Activated CD4-positive, alpha-beta memory T cell treated with anti-CD3 and anti-CD28 coated beads for 36 hours (primary cell): ENCODE data around the gene MED31. TPM values are rescaled to one million over a fixed set of nuclear protein-coding genes. Genes with fewer than 3 reads are reported as not detected.
A peak's percentile ranks its signal among the peaks of the same experiment; 100 is the strongest.
"Not testable (repeated sequence)": the region's sequence is repeated elsewhere in the genome, so short reads cannot be mapped to it uniquely, and the experiment has no call there.

ENCODE experiments used
- CTCF ChIA-PET: fragments of 350-600 bp; sonication (Branson Sonifier 250); formaldehyde crosslinking; loops from one replicate; lab custom pipeline; 2021; ENCODE audit warnings: antibody characterized with exemption, inconsistent platforms; lab: Charles Lee
- POLR2A ChIA-PET: fragments of 350-600 bp; sonication (Branson Sonifier 250); formaldehyde crosslinking; loops from one replicate; lab custom pipeline; 2021; ENCODE audit warnings: antibody characterized with exemption; lab: Charles Lee
- DNase-seq: peaks from one replicate; pipeline ENCODE4 v3.0.0-alpha.2; 2020
- H3K27ac Mint-ChIP-seq: one replicate; pipeline ENCODE4 v1.8.0; 2021; ENCODE audit warnings: mixed read lengths
- H3K27me3 Mint-ChIP-seq: one replicate; pipeline ENCODE4 v1.8.0; 2021; ENCODE audit warnings: mixed read lengths
- H3K36me3 Mint-ChIP-seq: one replicate; pipeline ENCODE4 v1.8.0; 2021; ENCODE audit warnings: mixed read lengths
- H3K4me1 Mint-ChIP-seq: one replicate; pipeline ENCODE4 v1.8.0; 2021; ENCODE audit warnings: low read depth, mixed read lengths
- H3K4me3 Mint-ChIP-seq: one replicate; pipeline ENCODE4 v1.8.0; 2021; ENCODE audit warnings: mild to moderate bottlenecking, mixed read lengths
- H3K9me3 Mint-ChIP-seq: one replicate; pipeline ENCODE4 v1.8.0; 2021; ENCODE audit warnings: mixed read lengths
- intact Hi-C: fragments of 100-400 bp; cut with micrococcal nuclease; formaldehyde crosslinking; loops from one replicate; pipeline ENCODE4 v1.15.1; 2023
- total RNA-seq, 2 experiments: library from RNA; stranded (reverse); gene quantifications; one replicate each; pipeline ENCODE4 v1.2.3, GENCODE V29; 2021

Gene MED31
- 10 to 100 TPM; 22.6 to 25.9 TPM for total RNA-seq

GRCh38 chr17:6651354-6651918 is at the start of gene MED31, which contains the start of gene C17orf100:
TSS of gene MED31 (minus strand) at chr17:6651605. CDS start at chr17:6651528, 77 bp downstream.
TSS of gene C17orf100 (plus strand) at chr17:6651762. CDS start at chr17:6651914, 152 bp downstream.
- DNase-seq, result peak; percentile 97
- Mint-ChIP-seq H3K4me3 (peak within 1 kb of the TSS; percentile 99), H3K36me3 (peaks cover 23% of the 10 kb centered on the region), H3K27ac (peak within 1 kb of the TSS; percentile 97), H3K4me1 (peaks cover 60% of the 10 kb centered on the region), H3K27me3 (no peaks in the 10 kb centered on the region), H3K9me3 (no peaks in the 10 kb centered on the region)
- CTCF ChIA-PET, result interaction anchor here (0.6 to 1.8 kb wide), 3 partner anchors 10 to 353 kb away, joined by 3 to 10 read pairs (median 6); partner anchors contain the start of gene TXNDC17
- intact Hi-C loops, result loop anchor here (1.0 to 2.0 kb wide), 2 partner anchors 9 to 363 kb away; a partner anchor contains a TSS
- POLR2A ChIA-PET, result interaction anchor here (1.3 kb wide), 3 partner anchors 9 to 384 kb away, joined by 3 to 28 read pairs (median 7); partner anchors contain the start of genes KIAA0753, SLC16A13 and TXNDC17

DNA sequence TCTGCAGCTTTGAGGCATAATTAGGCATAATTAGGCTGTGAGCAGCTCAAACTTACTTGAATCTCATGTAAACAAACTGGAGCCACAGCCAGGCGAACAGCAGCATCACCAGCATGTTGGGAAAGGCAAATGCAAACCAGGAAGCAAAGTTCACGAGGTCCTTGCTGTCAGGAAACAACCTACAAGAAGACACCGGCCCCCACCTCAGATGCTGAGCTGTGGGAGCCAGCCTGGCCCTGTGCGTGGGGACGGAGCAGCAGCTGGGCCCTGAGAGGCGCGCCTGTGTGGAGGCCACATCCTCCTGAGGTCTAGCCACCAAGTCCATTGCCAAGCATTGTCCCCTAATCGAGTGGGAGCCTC is 49.5 kb upstream of the MED31 start:
- no peaks in the 10 kb centered on the region for H3K9me3 Mint-ChIP-seq
- no peak overlapping the region for H3K4me3 Mint-ChIP-seq
- intact Hi-C loops, result no loop called here
- POLR2A ChIA-PET, result no interaction called here
- peaks cover 4% of the 10 kb centered on the region for H3K27me3 Mint-ChIP-seq
- no peak for DNase-seq
- no peaks in the 10 kb centered on the region for H3K36me3 Mint-ChIP-seq
- CTCF ChIA-PET, result interaction anchor here (0.7 to 2.0 kb wide), 5 partner anchors 35 to 228 kb away, joined by 3 to 9 read pairs (median 3); no protein-coding TSS in a partner anchor
- no peak overlapping the region for H3K27ac Mint-ChIP-seq
- H3K4me1 Mint-ChIP-seq, result no peaks in the 10 kb centered on the region

DNA sequence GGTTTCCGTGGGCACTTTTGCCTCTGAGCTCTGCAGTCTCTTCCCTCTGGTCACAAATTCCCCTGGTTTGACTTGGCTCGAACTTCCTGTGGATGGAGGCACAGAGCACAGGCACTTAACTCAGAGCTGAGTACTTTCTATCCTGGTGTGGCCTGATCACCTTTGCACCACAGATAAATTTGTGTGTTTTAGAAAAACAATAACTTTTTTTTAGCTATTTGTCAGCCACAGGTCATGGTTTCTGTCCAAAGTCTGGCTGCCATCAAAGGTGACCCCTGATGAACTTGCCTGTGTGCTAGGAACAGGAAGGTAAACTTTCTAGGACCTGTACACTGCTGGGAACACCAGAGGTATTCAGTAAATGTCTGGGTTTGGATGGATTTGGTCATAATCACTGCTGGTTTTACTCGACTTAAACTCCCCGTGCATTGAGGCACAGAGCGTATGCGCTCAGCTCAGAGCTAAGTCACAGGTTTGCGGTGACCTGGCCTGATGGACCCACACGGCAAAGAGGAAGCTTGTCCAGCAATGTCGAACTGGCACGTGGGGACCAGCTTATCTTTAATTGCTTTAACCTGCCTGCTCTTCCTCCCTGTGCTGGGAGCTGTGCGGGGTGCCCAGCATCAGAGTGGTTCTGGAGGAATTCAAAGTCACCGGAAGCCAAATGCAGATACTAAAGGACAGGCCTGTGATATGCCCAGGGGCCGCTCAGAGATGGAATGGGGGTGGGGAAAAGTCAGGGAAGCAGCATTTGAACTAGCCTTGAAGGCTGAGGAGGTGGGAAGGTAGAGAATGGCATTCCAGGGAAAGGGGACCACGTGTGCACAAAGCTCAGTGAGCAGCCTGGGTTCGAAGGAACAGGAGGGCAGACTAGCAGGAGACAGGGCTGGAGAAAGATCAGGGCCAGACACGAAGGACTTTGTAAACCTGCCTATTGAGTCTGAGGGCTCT is 48.9 kb upstream of the MED31 start:
- DNase-seq, result no peak
- no peaks in the 10 kb centered on the region for H3K4me1 Mint-ChIP-seq
- H3K27me3 Mint-ChIP-seq, result peaks cover 4% of the 10 kb centered on the region
- no peaks in the 10 kb centered on the region for H3K36me3 Mint-ChIP-seq
- no peak overlapping the region for H3K4me3 Mint-ChIP-seq
- no peak overlapping the region for H3K27ac Mint-ChIP-seq
- POLR2A ChIA-PET, result no interaction called here
- intact Hi-C loops, result no loop called here
- CTCF ChIA-PET, result interaction anchor here (0.6 to 2.0 kb wide), 6 partner anchors 19 to 304 kb away, joined by 3 to 9 read pairs (median 4); no protein-coding TSS in a partner anchor
- no peaks in the 10 kb centered on the region for H3K9me3 Mint-ChIP-seq

DNA sequence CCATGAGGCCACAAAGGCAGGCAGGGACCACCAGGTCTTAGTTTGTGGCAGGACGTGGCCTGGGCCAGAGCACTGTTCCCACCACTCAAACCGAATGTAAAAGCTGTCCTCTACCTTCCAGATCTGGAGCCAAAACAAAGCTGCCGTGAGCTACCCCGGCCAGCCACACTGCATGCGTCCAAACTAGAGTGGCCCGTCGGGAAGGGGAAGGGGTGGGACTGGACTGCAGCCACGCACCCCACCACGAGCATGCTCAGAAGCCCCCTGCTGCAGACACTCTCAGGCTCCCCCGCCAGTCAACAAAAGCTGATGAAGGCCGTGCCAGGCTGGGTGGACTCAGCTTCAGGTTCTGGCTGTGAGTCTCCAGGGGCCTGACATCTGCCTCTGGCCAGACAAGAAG is 46.6 kb upstream of the MED31 start:
- Mint-ChIP-seq H3K4me1 (no peaks in the 10 kb centered on the region), H3K9me3 (no peaks in the 10 kb centered on the region), H3K27me3 (peaks cover 13% of the 10 kb centered on the region), H3K4me3 (no peak overlapping the region), H3K36me3 (no peaks in the 10 kb centered on the region), H3K27ac (no peak overlapping the region)
- intact Hi-C loops, result no loop called here
- ChIA-PET POLR2A (no interaction called here), CTCF (no interaction called here)
- DNase-seq, result no peak

DNA sequence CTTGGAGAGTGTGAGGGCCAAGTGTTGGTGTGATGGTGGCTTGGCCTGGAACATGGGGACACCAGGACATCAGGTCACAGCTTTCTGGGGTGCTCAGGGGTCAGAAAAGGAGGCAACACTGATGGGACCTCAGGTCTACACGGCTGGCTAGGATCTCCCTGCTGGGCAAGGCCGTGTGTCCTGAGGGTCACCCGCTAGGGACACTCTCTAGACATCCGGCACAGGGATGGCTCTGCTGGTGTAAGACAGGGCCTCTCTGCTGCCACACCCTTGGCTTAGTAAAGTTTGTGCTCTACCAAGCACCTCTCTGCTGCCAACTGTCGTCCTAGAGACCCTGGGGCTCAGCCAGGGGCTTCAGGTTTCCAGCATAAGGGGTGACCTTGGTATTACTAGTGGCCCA is 45.5 kb upstream of the MED31 start:
- CTCF ChIA-PET, result no interaction called here
- DNase-seq, result no peak
- H3K4me3 Mint-ChIP-seq, result no peak overlapping the region

GRCh38 chr17:6695565-6695964 is 44.2 kb upstream of the MED31 start:
- CTCF ChIA-PET, result no interaction called here
- Mint-ChIP-seq H3K36me3 (no peaks in the 10 kb centered on the region), H3K27me3 (peaks cover 28% of the 10 kb centered on the region), H3K9me3 (no peaks in the 10 kb centered on the region), H3K4me1 (no peaks in the 10 kb centered on the region), H3K4me3 (no peak overlapping the region), H3K27ac (no peak overlapping the region)
- DNase-seq, result no peak
- intact Hi-C loops, result no loop called here
- POLR2A ChIA-PET, result no interaction called here

More for the DNA sequence above, 45.5 kb upstream of the MED31 start:
- POLR2A ChIA-PET, result no interaction called here
- Mint-ChIP-seq H3K27me3 (peaks cover 20% of the 10 kb centered on the region), H3K27ac (no peak overlapping the region), H3K9me3 (no peaks in the 10 kb centered on the region), H3K4me1 (no peaks in the 10 kb centered on the region), H3K36me3 (no peaks in the 10 kb centered on the region)
- intact Hi-C loops, result no loop called here

GRCh38 chr17:6695051-6695450 is 43.6 kb upstream of the MED31 start:
- Mint-ChIP-seq H3K36me3 (no peaks in the 10 kb centered on the region), H3K4me3 (no peak overlapping the region), H3K27me3 (peaks cover 28% of the 10 kb centered on the region), H3K4me1 (no peaks in the 10 kb centered on the region), H3K9me3 (no peaks in the 10 kb centered on the region), H3K27ac (no peak overlapping the region)
- ChIA-PET POLR2A (no interaction called here), CTCF (no interaction called here)
- DNase-seq, result no peak
- intact Hi-C loops, result no loop called here

GRCh38 chr17:6691958-6692357 is 40.6 kb upstream of the MED31 start:
- H3K9me3 Mint-ChIP-seq, H3K36me3 Mint-ChIP-seq, intact Hi-C loops, H3K4me1 Mint-ChIP-seq, H3K4me3 Mint-ChIP-seq, H3K27ac Mint-ChIP-seq, DNase-seq: not testable (repeated sequence)
- ChIA-PET POLR2A (interaction anchor here (0.6 kb wide), 1 partner anchor 180 kb away, joined by 3 read pairs; no protein-coding TSS in a partner anchor), CTCF (interaction anchor here (0.6 kb wide), 1 partner anchor 239 kb away, joined by 4 read pairs; no protein-coding TSS in a partner anchor)
- H3K27me3 Mint-ChIP-seq, result peaks cover 36% of the 10 kb centered on the region

GRCh38 chr17:6691546-6691945 is 40.1 kb upstream of the MED31 start:
- Mint-ChIP-seq H3K4me3 (no peak overlapping the region), H3K27me3 (peaks cover 37% of the 10 kb centered on the region), H3K27ac (no peak overlapping the region), H3K4me1 (no peaks in the 10 kb centered on the region), H3K36me3 (no peaks in the 10 kb centered on the region), H3K9me3 (no peaks in the 10 kb centered on the region)
- ChIA-PET POLR2A (interaction anchor here (0.6 to 1.1 kb wide), 2 partner anchors 180 to 186 kb away, joined by 3 read pairs; no protein-coding TSS in a partner anchor), CTCF (interaction anchor here (0.6 kb wide), 1 partner anchor 239 kb away, joined by 4 read pairs; no protein-coding TSS in a partner anchor)
- DNase-seq, result no peak
- intact Hi-C loops, result no loop called here

DNA sequence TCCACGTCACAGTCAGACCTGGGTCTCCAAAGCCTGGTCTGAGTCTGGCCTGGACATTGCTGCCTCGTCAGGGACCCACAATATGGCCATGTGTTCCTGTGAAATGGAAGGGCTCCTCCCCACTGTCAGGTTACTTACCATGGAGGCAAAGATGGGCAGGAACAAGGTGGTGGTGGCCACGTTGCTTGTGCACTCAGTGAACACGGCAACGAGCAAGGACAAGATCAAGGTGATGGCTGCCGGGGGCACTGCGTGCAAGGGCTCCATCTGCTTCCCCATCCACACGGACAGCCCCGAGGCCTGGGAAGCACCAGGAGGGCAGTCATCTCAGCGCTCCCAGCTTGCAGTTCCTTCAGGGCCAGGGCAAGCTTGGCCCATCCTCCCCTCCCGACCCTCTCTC is 39.2 kb upstream of the MED31 start:
- Mint-ChIP-seq H3K36me3 (no peaks in the 10 kb centered on the region), H3K27ac (no peak overlapping the region), H3K9me3 (no peaks in the 10 kb centered on the region), H3K27me3 (peaks cover 37% of the 10 kb centered on the region), H3K4me1 (no peaks in the 10 kb centered on the region), H3K4me3 (no peak overlapping the region)
- DNase-seq, result no peak
- CTCF ChIA-PET, result no interaction called here
- POLR2A ChIA-PET, result interaction anchor here (1.1 kb wide), 1 partner anchor 187 kb away, joined by 3 read pairs; no protein-coding TSS in a partner anchor
- intact Hi-C loops, result no loop called here

- intact Hi-C loops, result no loop called here
- H3K27ac Mint-ChIP-seq, result no peak overlapping the region
- no peaks in the 10 kb centered on the region for H3K36me3 Mint-ChIP-seq
- CTCF ChIA-PET, result no interaction called here
- no peaks in the 10 kb centered on the region for H3K9me3 Mint-ChIP-seq
- H3K4me3 Mint-ChIP-seq, result no peak overlapping the region
- no peak for DNase-seq
- H3K4me1 Mint-ChIP-seq, result no peaks in the 10 kb centered on the region
- H3K27me3 Mint-ChIP-seq, result peaks cover 28% of the 10 kb centered on the region
- POLR2A ChIA-PET, result no interaction called here
Observed at GRCh38 chr17:6688944-6689343, 37.5 kb upstream of the MED31 start.

GRCh38 chr17:6686026-6686425 is 34.6 kb upstream of the MED31 start:
- ChIA-PET POLR2A (no interaction called here), CTCF (interaction anchor here (0.6 kb wide), 1 partner anchor 141 kb away, joined by 3 read pairs; no protein-coding TSS in a partner anchor)
- no peak for DNase-seq
- intact Hi-C loops, result no loop called here
- Mint-ChIP-seq H3K4me1 (no peaks in the 10 kb centered on the region), H3K36me3 (no peaks in the 10 kb centered on the region), H3K27me3 (peaks cover 20% of the 10 kb centered on the region), H3K4me3 (no peak overlapping the region), H3K9me3 (no peaks in the 10 kb centered on the region), H3K27ac (no peak overlapping the region)
